Neural progenitor cell (in vitro differentiated cells): ENCODE data around the gene LIPG. TPM values are rescaled to one million over a fixed set of nuclear protein-coding genes. Genes with fewer than 3 reads are reported as not detected.

Source experiments
- DNase-seq: peaks from one replicate; pipeline ENCODE4 v3.0.0-alpha.2; 2016; ENCODE audit warnings: low spot score
- H2AFZ ChIP-seq: fragments of 200-600 bp; sonication (generic); replicated peaks from 2 replicates; pipeline ENCODE4 v1.6.1; 2016; ENCODE audit warnings: antibody characterized with exemption
- H3F3A ChIP-seq: fragments of 200-600 bp; sonication (generic); 2 replicates; pipeline ENCODE4 v1.6.1; 2016; ENCODE audit warnings: antibody characterized with exemption, low read depth
- H3K27ac ChIP-seq: fragments of 200-600 bp; sonication (generic); 2 replicates; pipeline ENCODE4 v1.5.1; 2016; ENCODE audit warnings: mild to moderate bottlenecking
- H3K27me3 ChIP-seq: fragments of 200-600 bp; sonication (generic); 2 replicates; pipeline ENCODE4 v1.6.1; 2016; ENCODE audit warnings: mild to moderate bottlenecking, moderate library complexity
- H3K36me3 ChIP-seq: fragments of 200-600 bp; sonication (generic); 2 replicates; pipeline ENCODE4 v1.5.1; 2016
- H3K4me1 ChIP-seq: fragments of 200-600 bp; sonication (generic); 2 replicates; pipeline ENCODE4 v1.6.1; 2016; ENCODE audit warnings: mixed run types
- H3K4me2 ChIP-seq: fragments of 200-600 bp; sonication (generic); 2 replicates; pipeline ENCODE4 v1.6.1; 2016
- H3K4me3 ChIP-seq: fragments of 200-600 bp; sonication (generic); 2 replicates; pipeline ENCODE4 v1.5.1; 2016
- H3K79me2 ChIP-seq: fragments of 200-600 bp; sonication (generic); 2 replicates; pipeline ENCODE4 v1.6.1; 2016; ENCODE audit warnings: low read depth
- H3K9ac ChIP-seq: fragments of 200-600 bp; sonication (generic); 2 replicates; pipeline ENCODE4 v1.6.1; 2016
- H3K9me3 ChIP-seq: fragments of 200-600 bp; sonication (generic); 2 replicates; pipeline ENCODE4 v1.5.1; 2016; ENCODE audit warnings: low read depth
- H4K20me1 ChIP-seq: fragments of 200-600 bp; sonication (generic); 2 replicates; pipeline ENCODE4 v1.6.1; 2016; ENCODE audit warnings: low read depth
- H3K27ac Mint-ChIP-seq: 3 replicates; pipeline ENCODE4 v1.8.0; 2021; ENCODE audit warnings: mixed read lengths
- H3K27me3 Mint-ChIP-seq: 2 replicates; pipeline ENCODE4 v1.8.0; 2022; ENCODE audit warnings: low read depth, mild to moderate bottlenecking, inconsistent platforms, moderate library complexity, mixed read lengths; ENCODE audit not compliant: insufficient read depth
- H3K36me3 Mint-ChIP-seq: 3 replicates; pipeline ENCODE4 v1.8.0; 2021; ENCODE audit warnings: mixed read lengths
- H3K4me1 Mint-ChIP-seq: 3 replicates; pipeline ENCODE4 v1.8.0; 2021; ENCODE audit warnings: mixed read lengths
- H3K4me3 Mint-ChIP-seq: 3 replicates; pipeline ENCODE4 v1.8.0; 2021; ENCODE audit warnings: mild to moderate bottlenecking, moderate library complexity, mixed read lengths
- H3K9me3 Mint-ChIP-seq: 3 replicates; pipeline ENCODE4 v1.8.0; 2020; ENCODE audit warnings: mixed read lengths
- EZH2 ChIP-seq: fragments of 200-600 bp; sonication (generic); IDR thresholded peaks from 2 replicates; pipeline ENCODE4 v1.6.1; 2017; ENCODE audit warnings: antibody characterized with exemption, mild to moderate bottlenecking, moderate library complexity
- EZH2phosphoT487 ChIP-seq: fragments of 200-600 bp; sonication (generic); IDR thresholded peaks from 2 replicates; pipeline ENCODE4 v1.6.1; 2017; ENCODE audit warnings: antibody characterized with exemption
- total RNA-seq: library from RNA; depleted of rRNA; stranded (reverse); fragments of >200 nt; gene quantifications from 2 replicates; pipeline ENCODE4 v1.2.3, GENCODE V29; 2015; ENCODE audit warnings: low replicate concordance
- TF ChIP-seq, protein P1 (sequence below): fragments of 200-600 bp; sonication (generic); IDR thresholded peaks from 2 replicates; pipeline ENCODE4 v1.5.1; 2017; ENCODE audit warnings: antibody characterized with exemption, mild to moderate bottlenecking

Gene LIPG
- total RNA-seq, 1 donor from 2014 or later, result 3.7 TPM

DNA sequence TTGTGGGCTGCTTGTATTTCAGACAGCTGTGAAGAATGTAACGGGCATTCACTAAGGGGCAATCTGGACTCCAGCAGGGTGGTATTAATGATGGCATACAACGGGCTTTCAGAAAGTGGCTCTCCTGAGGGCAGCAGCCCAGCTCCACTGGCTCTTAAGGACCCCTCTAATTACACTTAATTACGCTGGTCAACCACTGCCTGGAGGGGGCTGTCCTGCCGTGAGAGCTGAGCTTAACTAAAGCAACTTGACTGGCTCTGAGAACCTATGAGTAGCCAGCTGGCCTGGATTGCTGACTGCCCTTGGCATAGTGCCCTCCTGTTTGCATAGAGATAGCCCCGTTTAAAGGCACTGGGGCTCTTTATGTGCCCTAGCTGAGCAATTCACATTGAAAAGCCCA, 3.8 kb downstream of the LIPG start:
- H3F3A ChIP-seq, result peaks cover 34% of the 10 kb centered on the region
- no peak for TF ChIP-seq EZH2phosphoT487
- TF ChIP-seq, protein P1, sequence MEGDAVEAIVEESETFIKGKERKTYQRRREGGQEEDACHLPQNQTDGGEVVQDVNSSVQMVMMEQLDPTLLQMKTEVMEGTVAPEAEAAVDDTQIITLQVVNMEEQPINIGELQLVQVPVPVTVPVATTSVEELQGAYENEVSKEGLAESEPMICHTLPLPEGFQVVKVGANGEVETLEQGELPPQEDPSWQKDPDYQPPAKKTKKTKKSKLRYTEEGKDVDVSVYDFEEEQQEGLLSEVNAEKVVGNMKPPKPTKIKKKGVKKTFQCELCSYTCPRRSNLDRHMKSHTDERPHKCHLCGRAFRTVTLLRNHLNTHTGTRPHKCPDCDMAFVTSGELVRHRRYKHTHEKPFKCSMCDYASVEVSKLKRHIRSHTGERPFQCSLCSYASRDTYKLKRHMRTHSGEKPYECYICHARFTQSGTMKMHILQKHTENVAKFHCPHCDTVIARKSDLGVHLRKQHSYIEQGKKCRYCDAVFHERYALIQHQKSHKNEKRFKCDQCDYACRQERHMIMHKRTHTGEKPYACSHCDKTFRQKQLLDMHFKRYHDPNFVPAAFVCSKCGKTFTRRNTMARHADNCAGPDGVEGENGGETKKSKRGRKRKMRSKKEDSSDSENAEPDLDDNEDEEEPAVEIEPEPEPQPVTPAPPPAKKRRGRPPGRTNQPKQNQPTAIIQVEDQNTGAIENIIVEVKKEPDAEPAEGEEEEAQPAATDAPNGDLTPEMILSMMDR, result no peak
- no peak for TF ChIP-seq EZH2
- H3K27me3 Mint-ChIP-seq, result peaks cover 13% of the 10 kb centered on the region
- H3K4me1 Mint-ChIP-seq, result peaks cover 47% of the 10 kb centered on the region
- H3K36me3 Mint-ChIP-seq, result peaks cover 36% of the 10 kb centered on the region
- H3K9ac ChIP-seq, result no peak overlapping the region
- no peaks in the 10 kb centered on the region for H3K79me2 ChIP-seq
- no peaks in the 10 kb centered on the region for H3K9me3 Mint-ChIP-seq
- no peak overlapping the region for H2AFZ ChIP-seq
- H3K36me3 ChIP-seq, result no peaks in the 10 kb centered on the region
- no peak overlapping the region for H3K27ac Mint-ChIP-seq
- H3K4me2 ChIP-seq, result peak overlapping the region; percentile 24
- H3K4me3 Mint-ChIP-seq, result peak overlapping the region; percentile 42
- H3K27ac ChIP-seq, result no peak overlapping the region
- H3K4me3 ChIP-seq, result no peak overlapping the region
- peaks cover 11% of the 10 kb centered on the region for H4K20me1 ChIP-seq
- no peaks in the 10 kb centered on the region for H3K9me3 ChIP-seq
- DNase-seq, result peak; percentile 63
- peaks cover 35% of the 10 kb centered on the region for H3K27me3 ChIP-seq
- peaks cover 35% of the 10 kb centered on the region for H3K4me1 ChIP-seq

- H3K4me3 Mint-ChIP-seq, result no peak overlapping the region
- no peak overlapping the region for H3K27ac ChIP-seq
- TF ChIP-seq, protein P1, result no peak
- TF ChIP-seq EZH2, result no peak
- no peak for TF ChIP-seq EZH2phosphoT487
Observed at GRCh38 chr18:49566217-49566770, 4.4 kb downstream of the LIPG start.

GRCh38 chr18:49566985-49567384, 5.1 kb downstream of the LIPG start:
- H3K27ac Mint-ChIP-seq, result no peak overlapping the region
- TF ChIP-seq EZH2phosphoT487, result no peak
- TF ChIP-seq, protein P1, result no peak
- no peak for TF ChIP-seq EZH2
- no peaks in the 10 kb centered on the region for H3K79me2 ChIP-seq

More at GRCh38 chr18:49566217-49566770, 4.4 kb downstream of the LIPG start:
- H3K9me3 Mint-ChIP-seq, result no peaks in the 10 kb centered on the region
- Histone ChIP-seq H2AFZ (no peak overlapping the region), H3K9me3 (no peaks in the 10 kb centered on the region), H3K4me1 (peaks cover 35% of the 10 kb centered on the region), H3F3A (peaks cover 27% of the 10 kb centered on the region), H3K4me3 (no peak overlapping the region), H3K36me3 (no peaks in the 10 kb centered on the region), H3K9ac (no peak overlapping the region), H3K79me2 (no peaks in the 10 kb centered on the region), H3K27me3 (peaks cover 28% of the 10 kb centered on the region), H4K20me1 (peaks cover 11% of the 10 kb centered on the region), H3K4me2 (peak overlapping the region; percentile 24)
- peaks cover 36% of the 10 kb centered on the region for H3K36me3 Mint-ChIP-seq
- peaks cover 10% of the 10 kb centered on the region for H3K27me3 Mint-ChIP-seq
- no peak overlapping the region for H3K27ac Mint-ChIP-seq
- peaks cover 46% of the 10 kb centered on the region for H3K4me1 Mint-ChIP-seq
- DNase-seq, result no peak

More at GRCh38 chr18:49566985-49567384, 5.1 kb downstream of the LIPG start:
- H3K4me2 ChIP-seq, result no peak overlapping the region
- no peak for DNase-seq
- H3K36me3 Mint-ChIP-seq, result peaks cover 41% of the 10 kb centered on the region
- H3K36me3 ChIP-seq, result no peaks in the 10 kb centered on the region
- H3F3A ChIP-seq, result peaks cover 23% of the 10 kb centered on the region
- peaks cover 11% of the 10 kb centered on the region for H4K20me1 ChIP-seq
- H3K27ac ChIP-seq, result no peak overlapping the region
- H3K27me3 ChIP-seq, result peaks cover 26% of the 10 kb centered on the region
- peaks cover 51% of the 10 kb centered on the region for H3K4me1 Mint-ChIP-seq
- H2AFZ ChIP-seq, result no peak overlapping the region
- no peaks in the 10 kb centered on the region for H3K9me3 Mint-ChIP-seq
- no peaks in the 10 kb centered on the region for H3K9me3 ChIP-seq
- H3K4me3 ChIP-seq, result no peak overlapping the region
- H3K4me3 Mint-ChIP-seq, result no peak overlapping the region
- no peak overlapping the region for H3K9ac ChIP-seq
- H3K27me3 Mint-ChIP-seq, result peaks cover 9% of the 10 kb centered on the region
- peaks cover 35% of the 10 kb centered on the region for H3K4me1 ChIP-seq
